ENCODE data around the gene NBDY. TPM values are rescaled to one million over a fixed set of nuclear protein-coding genes. Genes with fewer than 3 reads are reported as not detected.
"Not testable (repeated sequence)": the region's sequence is repeated elsewhere in the genome, so short reads cannot be mapped to it uniquely, and the experiment has no call there.

The NBDY gene
- total RNA-seq, 1 experiment from 2014 or later = 35.6 TPM

GRCh38 chrX:56764153-56764974 lies 35.3 kb downstream of the NBDY start:
- DNase-seq (ENCODE audit: low read depth) = peak; percentile 66

- DNase-seq (ENCODE audit: low read depth) = no peak
Observed at GRCh38 chrX:56764975-56765791, 36.1 kb downstream of the NBDY start.

GRCh38 chrX:56765811-56766553 lies 36.9 kb downstream of the NBDY start:
- DNase-seq (ENCODE audit: low read depth) = no peak

- no peak for DNase-seq (ENCODE audit: low read depth)
Observed at GRCh38 chrX:56766554-56767347, 37.7 kb downstream of the NBDY start.

GRCh38 chrX:56767348-56768119 lies 38.5 kb downstream of the NBDY start:
- DNase-seq (ENCODE audit: low read depth) = not testable (repeated sequence)

- DNase-seq (ENCODE audit: low read depth) = not testable (repeated sequence)
Observed at GRCh38 chrX:56768120-56768660, 39.1 kb downstream of the NBDY start.

- not testable (repeated sequence) for DNase-seq (ENCODE audit: low read depth)
Observed at GRCh38 chrX:56772675-56773521, 43.9 kb downstream of the NBDY start.

GRCh38 chrX:56773522-56774060 lies 44.5 kb downstream of the NBDY start:
- DNase-seq (ENCODE audit: low read depth) = not testable (repeated sequence)

- not testable (repeated sequence) for DNase-seq (ENCODE audit: low read depth)
Observed at GRCh38 chrX:56778099-56778923, 49.3 kb downstream of the NBDY start.

- not testable (repeated sequence) for DNase-seq (ENCODE audit: low read depth)
Observed at GRCh38 chrX:56778924-56779468, 50.0 kb downstream of the NBDY start.

- DNase-seq (ENCODE audit: low read depth) = not testable (repeated sequence)
Observed at GRCh38 chrX:56780681-56781649, 51.9 kb downstream of the NBDY start.

GRCh38 chrX:56782352-56782751 lies 53.3 kb downstream of the NBDY start:
- DNase-seq (ENCODE audit: low read depth) = no peak

- no peak for DNase-seq (ENCODE audit: low read depth)
Observed at GRCh38 chrX:56782791-56783449, 53.9 kb downstream of the NBDY start.

GRCh38 chrX:56783450-56783831 lies 54.4 kb downstream of the NBDY start:
- DNase-seq (ENCODE audit: low read depth) = no peak

- no peak for DNase-seq (ENCODE audit: low read depth)
Observed at GRCh38 chrX:56783996-56784620, 55.1 kb downstream of the NBDY start.

Measured in RPMI7951 (cell line).